Measurements from ENCODE around the gene TBC1D10A. TPM values are rescaled to one million over a fixed set of nuclear protein-coding genes. Genes with fewer than 3 reads are reported as not detected.

The TBC1D10A gene
- total RNA-seq, 2 donors from 2014 or later: 12.1 to 13.7 TPM

- Histone ChIP-seq H3K4me3 (ENCODE audit: low read length) (no peak overlapping the region), H3K27ac (ENCODE audit: low read depth, low read length) (no peak overlapping the region), H3K27me3 (ENCODE audit: control insufficient read depth, insufficient read depth, low read length, poor library complexity, severe bottlenecking) (no peaks in the 10 kb centered on the region), H3K9ac (ENCODE audit: extremely low read depth, low read length, poor library complexity, severe bottlenecking) (no peak overlapping the region), H3K36me3 (ENCODE audit: control insufficient read depth, insufficient read depth, low read length) (peaks cover 8% of the 10 kb centered on the region), H3K9me3 (ENCODE audit: control insufficient read depth, low read length) (no peaks in the 10 kb centered on the region), H3K4me1 (ENCODE audit: control insufficient read depth, insufficient read depth, low read length) (peaks cover 5% of the 10 kb centered on the region)
- peaks cover 2% of the 10 kb centered on the region for H3K27me3 Mint-ChIP-seq (ENCODE audit: insufficient read depth)
- H3K36me3 Mint-ChIP-seq (ENCODE audit: low read depth): peaks cover 5% of the 10 kb centered on the region
- no peak for DNase-seq
- no peaks in the 10 kb centered on the region for H3K9me3 Mint-ChIP-seq
- no peak overlapping the region for H3K4me3 Mint-ChIP-seq
- H3K4me1 Mint-ChIP-seq: peaks cover 36% of the 10 kb centered on the region
- TF ChIP-seq CTCF (conservative IDR thresholded peaks at IDR 0.05): no peak
- no peak overlapping the region for H3K27ac Mint-ChIP-seq
- 91 to 93% methylated on average over 4 to 6 of the region's 6 CpGs for WGBS, 2 experiments (ENCODE audit: insufficient coverage in 1 of 2, insufficient read length in 1 of 2)
Measured at GRCh38 chr22:30358541-30358940, 31.8 kb upstream of the TBC1D10A start.

DNA sequence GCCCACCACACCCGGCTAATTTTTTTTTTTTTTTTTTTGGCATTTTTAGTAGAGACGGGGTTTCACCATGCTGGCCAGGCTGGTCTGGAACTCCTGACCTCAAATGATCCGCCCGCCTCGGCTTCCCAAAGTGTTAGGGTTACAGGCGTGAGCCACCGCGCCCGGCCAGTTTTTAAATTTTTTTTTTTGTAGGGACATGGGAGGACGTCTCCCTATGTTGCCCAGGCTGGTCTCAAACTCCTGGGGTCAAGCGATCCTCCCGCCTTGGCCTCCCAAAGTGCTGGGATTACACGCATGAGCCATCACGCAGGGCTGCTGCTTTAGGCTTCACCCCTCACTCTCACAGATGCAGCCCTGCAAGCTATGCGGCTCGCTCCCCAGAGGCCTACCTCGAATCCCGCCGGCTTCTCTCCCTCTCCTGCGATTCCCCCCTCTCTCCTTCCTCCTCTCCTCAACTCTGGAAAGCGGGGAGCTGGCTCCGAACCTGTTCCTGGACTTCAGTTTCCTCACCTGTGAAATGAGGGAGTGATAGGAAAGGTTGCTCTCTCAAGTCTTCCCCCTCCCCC, 31.0 kb upstream of the TBC1D10A start:
- H3K4me3 ChIP-seq (ENCODE audit: low read length): peak overlapping the region; percentile 99
- H3K9ac ChIP-seq (ENCODE audit: extremely low read depth, low read length, poor library complexity, severe bottlenecking): peak overlapping the region; percentile 94
- no peaks in the 10 kb centered on the region for H3K9me3 Mint-ChIP-seq
- 60 to 86% methylated on average over 7 to 19 of the region's 22 CpGs for WGBS, 2 experiments (ENCODE audit: insufficient coverage in 1 of 2, insufficient read length in 1 of 2)
- peaks cover 12% of the 10 kb centered on the region for H3K36me3 ChIP-seq (ENCODE audit: control insufficient read depth, insufficient read depth, low read length)
- peaks cover 32% of the 10 kb centered on the region for H3K4me1 Mint-ChIP-seq
- peaks cover 5% of the 10 kb centered on the region for H3K4me1 ChIP-seq (ENCODE audit: control insufficient read depth, insufficient read depth, low read length)
- no peak overlapping the region for H3K27ac ChIP-seq (ENCODE audit: low read depth, low read length)
- peak overlapping the region; percentile 97 for H3K4me3 Mint-ChIP-seq
- H3K27ac Mint-ChIP-seq: peak overlapping the region; percentile 97
- peaks cover 8% of the 10 kb centered on the region for H3K36me3 Mint-ChIP-seq (ENCODE audit: low read depth)
- no peak for TF ChIP-seq CTCF (conservative IDR thresholded peaks at IDR 0.05)
- H3K27me3 Mint-ChIP-seq (ENCODE audit: insufficient read depth): peaks cover 2% of the 10 kb centered on the region
- no peak for DNase-seq
- H3K9me3 ChIP-seq (ENCODE audit: control insufficient read depth, low read length): no peaks in the 10 kb centered on the region
- H3K27me3 ChIP-seq (ENCODE audit: control insufficient read depth, insufficient read depth, low read length, poor library complexity, severe bottlenecking): no peaks in the 10 kb centered on the region

GRCh38 chr22:30357236-30357570, 30.5 kb upstream of the TBC1D10A start:
- WGBS, 2 experiments (ENCODE audit: insufficient coverage in 1 of 2, insufficient read length in 1 of 2): 2 to 3% methylated on average over 7 to 9 of the region's 9 CpGs
- H3K27ac ChIP-seq (ENCODE audit: low read depth, low read length): peak overlapping the region; percentile 95

More at GRCh38 chr22:30357236-30357570, 30.5 kb upstream of the TBC1D10A start:
- Mint-ChIP-seq H3K4me1 (peaks cover 26% of the 10 kb centered on the region), H3K4me3 (peak overlapping the region; percentile 97), H3K36me3 (ENCODE audit: low read depth) (peaks cover 14% of the 10 kb centered on the region), H3K27ac (peak overlapping the region; percentile 97), H3K9me3 (no peaks in the 10 kb centered on the region), H3K27me3 (ENCODE audit: insufficient read depth) (peaks cover 2% of the 10 kb centered on the region)
- Histone ChIP-seq H3K9ac (ENCODE audit: extremely low read depth, low read length, poor library complexity, severe bottlenecking) (peak overlapping the region; percentile 94), H3K4me1 (ENCODE audit: control insufficient read depth, insufficient read depth, low read length) (peaks cover 5% of the 10 kb centered on the region), H3K4me3 (ENCODE audit: low read length) (peak overlapping the region; percentile 99), H3K9me3 (ENCODE audit: control insufficient read depth, low read length) (no peaks in the 10 kb centered on the region), H3K36me3 (ENCODE audit: control insufficient read depth, insufficient read depth, low read length) (peaks cover 17% of the 10 kb centered on the region), H3K27me3 (ENCODE audit: control insufficient read depth, insufficient read depth, low read length, poor library complexity, severe bottlenecking) (no peaks in the 10 kb centered on the region)
- TF ChIP-seq CTCF (conservative IDR thresholded peaks at IDR 0.05): no peak
- DNase-seq: no peak
